GM12865 (cell line): ENCODE results near the gene YTHDF1.
"Not testable (repeated sequence)": the region's sequence is repeated elsewhere in the genome, so short reads cannot be mapped to it uniquely, and the experiment has no call there.

Source experiments
- DNase-seq: peaks from one replicate; pipeline ENCODE4 v3.0.0; 2010; ENCODE audit warnings: low read depth
- H3K4me3 ChIP-seq: 2 replicates; pipeline ENCODE4 v1.5.1; 2011; ENCODE audit warnings: mild to moderate bottlenecking, low read depth, low read length, control low read depth
- CTCF ChIP-seq: IDR thresholded peaks from 2 replicates; pipeline ENCODE4 v1.5.1; 2011; ENCODE audit warnings: low read length, control low read depth, low read depth, inconsistent platforms; ENCODE audit not compliant: insufficient read depth; ENCODE audit errors: missing control alignments

The YTHDF1 gene

GRCh38 chr20:63158352-63158751 is 57.6 kb downstream of the YTHDF1 start:
- no peak for DNase-seq
- no peak overlapping the region for H3K4me3 ChIP-seq
- TF ChIP-seq CTCF: no peak

DNA sequence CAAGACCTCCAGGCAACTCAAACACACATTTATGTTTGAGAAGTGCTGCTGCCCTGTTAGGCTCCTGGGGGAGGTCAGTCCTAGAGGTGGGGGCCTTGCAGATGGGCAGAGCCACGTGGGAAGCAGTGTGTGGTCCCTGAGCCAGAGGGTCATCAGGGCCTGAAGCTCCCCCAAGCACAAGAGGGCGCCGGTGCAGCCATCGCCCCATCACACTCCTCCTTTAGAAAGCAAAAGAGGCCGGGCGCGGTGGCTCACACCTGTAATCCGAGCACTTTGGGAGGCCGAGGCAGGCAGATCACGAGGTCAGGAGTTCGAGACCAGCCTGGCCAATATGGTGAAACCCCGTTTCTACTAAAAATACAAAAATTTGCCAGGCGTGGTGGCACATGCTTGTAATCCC is 58.5 kb downstream of the YTHDF1 start:
- DNase-seq, H3K4me3 ChIP-seq: not testable (repeated sequence)

DNA sequence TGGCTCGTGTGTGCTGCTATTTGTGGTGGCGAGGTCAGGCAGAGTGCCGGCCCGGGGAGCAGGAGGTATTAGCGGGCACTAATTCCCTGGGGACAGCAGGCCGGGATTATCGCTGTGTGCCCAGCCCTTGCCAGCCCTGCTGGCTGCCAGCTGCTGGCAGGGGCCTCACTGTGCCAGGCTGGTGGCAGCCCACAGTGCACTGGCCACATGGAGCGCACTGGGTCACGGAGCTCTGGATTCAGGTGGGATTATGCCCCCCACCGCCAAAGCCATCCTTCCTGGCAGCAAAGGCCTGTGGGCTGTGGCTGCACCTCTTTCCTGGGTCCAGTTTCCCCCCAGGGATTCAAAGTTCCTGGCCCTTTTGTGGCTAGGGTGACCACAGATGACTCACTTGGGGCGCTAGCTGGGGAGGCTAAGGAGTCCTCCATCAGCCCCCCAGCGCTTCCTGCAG is 59.7 kb downstream of the YTHDF1 start:
- H3K4me3 ChIP-seq: no peak overlapping the region
- no peak for TF ChIP-seq CTCF
- DNase-seq: no peak

GRCh38 chr20:63155266-63156165 is 60.4 kb downstream of the YTHDF1 start:
- H3K4me3 ChIP-seq: no peak overlapping the region
- no peak for TF ChIP-seq CTCF
- no peak for DNase-seq

DNA sequence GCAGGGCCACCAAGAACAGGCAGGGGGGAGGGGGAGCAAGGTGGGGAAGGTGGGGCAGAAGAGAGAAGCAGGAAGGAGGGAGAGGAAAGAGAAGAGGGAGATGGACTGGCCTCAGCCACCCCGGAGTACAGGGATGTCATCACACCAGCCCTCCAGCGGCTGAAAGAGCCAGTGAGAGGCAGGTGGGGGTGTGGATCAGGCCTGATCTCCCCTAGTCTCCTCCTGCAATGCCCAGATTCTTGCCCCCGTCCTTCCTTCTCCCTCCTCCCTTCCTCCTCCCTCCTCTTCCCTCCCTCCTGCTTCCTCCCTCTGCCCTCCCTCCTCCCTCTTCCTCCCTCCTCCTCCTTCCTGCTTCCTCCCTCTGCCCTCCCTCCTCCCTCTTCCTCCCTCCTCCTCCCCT is 61.5 kb downstream of the YTHDF1 start:
- no peak overlapping the region for H3K4me3 ChIP-seq
- no peak for DNase-seq
- TF ChIP-seq CTCF: no peak

- no peak overlapping the region for H3K4me3 ChIP-seq
- DNase-seq: no peak
- TF ChIP-seq CTCF: no peak
Measured at GRCh38 chr20:63153254-63154221, 62.4 kb downstream of the YTHDF1 start.
